Panc1 (cell line): ENCODE measurements around the gene GFOD2. TPM values are rescaled to one million over a fixed set of nuclear protein-coding genes. Genes with fewer than 3 reads are reported as not detected.

ENCODE experiments used
- ATAC-seq: fragments of 200-7000 bp; cut with Tn5 transposase; 2 replicates; pipeline ENCODE4 v1.9.1; 2020; ENCODE audit warnings: mild to moderate bottlenecking, moderate library complexity
- BruUV-seq: library from RNA; stranded (reverse); fragments of 400-500 nt; replicated peaks from 2 replicates; lab custom pipeline; 2021; lab: Mats Ljungman, UMichigan
- CTCF ChIA-PET: fragments of 300-600 bp; sonication (Branson Sonifier 250); formaldehyde crosslinking; loops from one replicate; lab custom pipeline; 2022; ENCODE audit warnings: antibody characterized with exemption; lab: Charles Lee
- POLR2A ChIA-PET: fragments of 300-600 bp; sonication (Branson Sonifier 250); formaldehyde crosslinking; loops from one replicate; lab custom pipeline; 2022; ENCODE audit warnings: antibody characterized with exemption; lab: Charles Lee
- DNase-seq: peaks from one replicate; pipeline ENCODE4 v3.0.0-alpha.2; 2010; ENCODE audit warnings: low read depth, low spot score
- H3K27ac ChIP-seq: 2 replicates; pipeline ENCODE4 v1.5.1; 2011; ENCODE audit warnings: mild to moderate bottlenecking, low read length, inconsistent platforms
- H3K27me3 ChIP-seq: fragments of 200-500 bp; sonication (Bioruptor generic); 2 replicates; pipeline ENCODE4 v1.6.0; 2014; ENCODE audit warnings: low read length, inconsistent platforms; ENCODE audit not compliant: control insufficient read depth, insufficient read depth
- H3K36me3 ChIP-seq: fragments of 200-500 bp; sonication (Bioruptor generic); 2 replicates; pipeline ENCODE4 v1.5.1; 2014; ENCODE audit warnings: inconsistent platforms, mild to moderate bottlenecking, low read length, moderate library complexity; ENCODE audit not compliant: control insufficient read depth, insufficient read depth
- H3K4me1 ChIP-seq: 2 replicates; pipeline ENCODE4 v1.5.1; 2011; ENCODE audit warnings: inconsistent platforms, mild to moderate bottlenecking, low read length, moderate library complexity; ENCODE audit not compliant: control insufficient read depth, insufficient read depth
- H3K4me3 ChIP-seq, 2 experiments: 2 replicates each; pipeline ENCODE4 v1.5.1; 2011 to 2012; ENCODE audit warnings: low read depth in 2 of 2, low read length in 2 of 2, mild to moderate bottlenecking in 2 of 2, inconsistent platforms in 1 of 2, moderate library complexity in 1 of 2
- H3K9me3 ChIP-seq: fragments of 200-500 bp; sonication (Bioruptor generic); 2 replicates; pipeline ENCODE4 v1.5.1; 2014; ENCODE audit warnings: low read depth, mild to moderate bottlenecking, inconsistent platforms, low read length, moderate library complexity; ENCODE audit not compliant: control insufficient read depth, insufficient read depth
- CTCF ChIP-seq: fragments of 450-650 bp; IDR thresholded peaks from 2 replicates; pipeline ENCODE4 v1.5.1; 2017; ENCODE audit warnings: mild to moderate bottlenecking
- POLR2AphosphoS5 ChIP-seq: IDR thresholded peaks from 2 replicates; pipeline ENCODE4 v1.6.1; 2012; ENCODE audit warnings: mild to moderate bottlenecking, low read depth, low read length, moderate library complexity
- REST ChIP-seq, 2 experiments: IDR thresholded peaks; 2 replicates each; pipeline ENCODE4 v1.6.1; 2011 to 2012; ENCODE audit warnings: low read depth in 2 of 2, control low read depth in 1 of 2, low read length in 1 of 2, mild to moderate bottlenecking in 1 of 2, moderate library complexity in 1 of 2; ENCODE audit not compliant: insufficient read depth in 1 of 2
- SIN3A ChIP-seq: IDR thresholded peaks from 2 replicates; pipeline ENCODE4 v1.6.1; 2012; ENCODE audit warnings: low read depth, mild to moderate bottlenecking, low read length, moderate library complexity, borderline replicate concordance; ENCODE audit not compliant: insufficient read depth
- TCF7L2 ChIP-seq: IDR thresholded peaks from 2 replicates; pipeline ENCODE4 v1.6.1; 2011; ENCODE audit warnings: mild to moderate bottlenecking, low read depth, low read length, inconsistent platforms
- in situ Hi-C: cut with HindIII; loops from 2 replicates; pipeline ENCODE4 v1.10.0; 2016; ENCODE audit warnings: low sequenced_read_pairs, low pct_unique_long_range_greater_than_20kb
- intact Hi-C: fragments of 100-400 bp; cut with micrococcal nuclease; formaldehyde crosslinking; loops from one replicate; pipeline ENCODE4 v1.10.0; 2022; ENCODE audit not compliant: unreplicated experiment
- total RNA-seq: library from RNA; stranded (reverse); gene quantifications from one replicate; pipeline ENCODE4 v1.2.1, GENCODE V29; 2021; ENCODE audit not compliant: unreplicated experiment

Gene GFOD2
- total RNA-seq, 1 experiment from 2014 or later, result 15.1 TPM

- Histone ChIP-seq H3K27me3 (no peaks in the 10 kb centered on the region), H3K4me1 (peaks cover 14% of the 10 kb centered on the region), H3K27ac (no peak overlapping the region), H3K36me3 (peaks cover 2% of the 10 kb centered on the region; the same call in 1 of the 2 replicates), H3K9me3 (no peaks in the 10 kb centered on the region), H3K4me3 (no peak overlapping the region)
- TF ChIP-seq REST (IDR thresholded peaks at IDR 0.05; ENCODE audit: insufficient read depth in 1 of 2, low read depth in 2 of 2, low read length in 1 of 2), result no peak
- TF ChIP-seq SIN3A, result no peak
- no peak for TF ChIP-seq CTCF
- TF ChIP-seq POLR2AphosphoS5, result no peak
- TF ChIP-seq TCF7L2, result no peak
- no TSS peak for BruUV-seq
- in situ Hi-C loops, result no loop called here
- no peak for DNase-seq
- POLR2A ChIA-PET, result no interaction called here
- intact Hi-C loops, result no loop called here
- no peak for ATAC-seq
- CTCF ChIA-PET, result no interaction called here
Observed at GRCh38 chr16:67664871-67665270, 54.2 kb downstream of the GFOD2 start.

DNA sequence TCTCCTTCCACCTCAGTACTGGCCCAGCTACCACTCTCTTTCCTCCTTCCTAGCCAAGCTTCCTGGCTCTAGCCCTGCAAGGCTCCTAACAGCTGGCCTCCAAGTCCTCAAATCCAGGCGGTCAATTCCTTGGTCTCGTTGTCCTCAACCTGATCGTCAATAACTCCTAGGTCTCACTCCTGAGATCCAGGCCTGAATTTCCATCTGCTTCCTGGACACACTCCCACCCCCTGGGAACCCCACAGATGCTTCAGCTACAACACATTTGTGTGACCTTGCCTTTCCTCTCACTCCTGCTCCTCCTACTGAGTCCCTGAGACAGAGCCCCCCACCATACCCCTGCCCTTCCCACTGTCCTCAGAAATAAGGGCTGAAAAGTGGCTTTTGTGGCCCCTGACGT, 54.9 kb downstream of the GFOD2 start:
- ATAC-seq, result no peak
- peaks cover 14% of the 10 kb centered on the region for H3K4me1 ChIP-seq
- intact Hi-C loops (no loop called here), in situ Hi-C loops (no loop called here)
- no peaks in the 10 kb centered on the region for H3K27me3 ChIP-seq
- POLR2A ChIA-PET, result no interaction called here
- no peak overlapping the region for H3K4me3 ChIP-seq
- CTCF ChIA-PET, result no interaction called here
- no peak for DNase-seq
- no TSS peak for BruUV-seq
- H3K36me3 ChIP-seq, result peaks cover 2% of the 10 kb centered on the region; the same call in 1 of the 2 replicates
- H3K27ac ChIP-seq, result no peak overlapping the region
- TF ChIP-seq CTCF (no peak), POLR2AphosphoS5 (no peak), SIN3A (no peak), REST (IDR thresholded peaks at IDR 0.05; ENCODE audit: insufficient read depth in 1 of 2, low read depth in 2 of 2, low read length in 1 of 2) (no peak), TCF7L2 (no peak)
- no peaks in the 10 kb centered on the region for H3K9me3 ChIP-seq
